ENCODE measurements around the gene RPP25L. TPM values are rescaled to one million over a fixed set of nuclear protein-coding genes. Genes with fewer than 3 reads are reported as not detected.

RPP25L gene
- total RNA-seq, 1 experiment from 2014 or later, result 42.8 TPM

GRCh38 chr9:34634551-34635248 is 22.8 kb upstream of the RPP25L start:
- TF ChIP-seq CTCF (IDR thresholded peaks at IDR 0.05; ENCODE audit: unreplicated experiment), result no peak
- ChIA-PET POLR2A (interaction anchor here (1.1 to 2.1 kb wide), 7 partner anchors 10 to 31 kb away, joined by 3 to 13 read pairs (median 6); partner anchors contain the start of genes DCTN3, GALT and RPP25L), CTCF (interaction anchor here (0.6 to 6.5 kb wide), 28 partner anchors 11 to 1607 kb away, joined by 3 to 113 read pairs (median 4); partner anchors contain the start of genes DCTN3, GALT, IL11RA and RPP25L)
- Mint-ChIP-seq H3K4me3 (ENCODE audit: unreplicated experiment) (no peak overlapping the region), H3K9me3 (ENCODE audit: unreplicated experiment) (no peaks in the 10 kb centered on the region), H3K27me3 (ENCODE audit: insufficient read depth, unreplicated experiment) (peaks cover 14% of the 10 kb centered on the region), H3K4me1 (ENCODE audit: insufficient read depth, unreplicated experiment) (peaks cover 36% of the 10 kb centered on the region), H3K27ac (ENCODE audit: low read depth, unreplicated experiment) (no peak overlapping the region), H3K36me3 (ENCODE audit: insufficient read depth, unreplicated experiment) (peaks cover 22% of the 10 kb centered on the region)
- intact Hi-C loops (cut with micrococcal nuclease), result loop anchor here (1.0 kb wide), 1 partner anchor 22 kb away; the partner anchor contains the start of gene RPP25L
- no peak for DNase-seq (ENCODE audit: unreplicated experiment)
- BruUV-seq (replicated peaks), result TSS peak; percentile 49

- ChIA-PET POLR2A (interaction anchor here (1.1 to 2.1 kb wide), 8 partner anchors 11 to 31 kb away, joined by 3 to 13 read pairs (median 6); partner anchors contain the start of genes DCTN3, GALT and RPP25L), CTCF (interaction anchor here (0.6 to 6.5 kb wide), 30 partner anchors 10 to 1608 kb away, joined by 3 to 113 read pairs (median 4); partner anchors contain the start of genes DCTN3, GALT, IL11RA and RPP25L)
- DNase-seq (ENCODE audit: unreplicated experiment), result peak; percentile 71
- Mint-ChIP-seq H3K4me3 (ENCODE audit: unreplicated experiment) (no peak overlapping the region), H3K36me3 (ENCODE audit: insufficient read depth, unreplicated experiment) (peaks cover 22% of the 10 kb centered on the region), H3K27me3 (ENCODE audit: insufficient read depth, unreplicated experiment) (peaks cover 21% of the 10 kb centered on the region), H3K4me1 (ENCODE audit: insufficient read depth, unreplicated experiment) (peaks cover 36% of the 10 kb centered on the region), H3K9me3 (ENCODE audit: unreplicated experiment) (no peaks in the 10 kb centered on the region), H3K27ac (ENCODE audit: low read depth, unreplicated experiment) (no peak overlapping the region)
- intact Hi-C loops (cut with micrococcal nuclease), result loop anchor here (1.0 kb wide), 1 partner anchor 22 kb away; the partner anchor contains the start of gene RPP25L
- TF ChIP-seq CTCF (IDR thresholded peaks at IDR 0.05; ENCODE audit: unreplicated experiment), result peak; percentile 86
- BruUV-seq (replicated peaks), result no TSS peak
Observed at GRCh38 chr9:34633851-34634550, 22.1 kb upstream of the RPP25L start.

GRCh38 chr9:34633166-34633565 is 21.3 kb upstream of the RPP25L start:
- ChIA-PET CTCF (interaction anchor here (0.6 to 6.5 kb wide), 14 partner anchors 9 to 486 kb away, joined by 3 to 83 read pairs (median 8); partner anchors contain the start of genes DCTN3, GALT and IL11RA), POLR2A (interaction anchor here (1.3 to 2.1 kb wide), 5 partner anchors 13 to 22 kb away, joined by 4 to 13 read pairs (median 10); partner anchors contain the start of genes DCTN3, GALT and RPP25L)
- DNase-seq (ENCODE audit: unreplicated experiment), result no peak
- peaks cover 34% of the 10 kb centered on the region for H3K4me1 Mint-ChIP-seq (ENCODE audit: insufficient read depth, unreplicated experiment)
- no peak for TF ChIP-seq CTCF (IDR thresholded peaks at IDR 0.05; ENCODE audit: unreplicated experiment)
- peak overlapping the region; percentile 5 for H3K27ac Mint-ChIP-seq (ENCODE audit: low read depth, unreplicated experiment)
- no peak overlapping the region for H3K4me3 Mint-ChIP-seq (ENCODE audit: unreplicated experiment)
- BruUV-seq (replicated peaks), result no TSS peak
- intact Hi-C loops (cut with micrococcal nuclease), result no loop called here
- H3K9me3 Mint-ChIP-seq (ENCODE audit: unreplicated experiment), result no peaks in the 10 kb centered on the region
- peaks cover 29% of the 10 kb centered on the region for H3K27me3 Mint-ChIP-seq (ENCODE audit: insufficient read depth, unreplicated experiment)
- peaks cover 16% of the 10 kb centered on the region for H3K36me3 Mint-ChIP-seq (ENCODE audit: insufficient read depth, unreplicated experiment)
